Right lobe of liver (tissue), 4 donors: ENCODE data around the gene SLC38A2.

Experiments used
- CTCF ChIP-seq, 4 donors: fragments of 200-600 bp in 3 of 4; fragments of 450-650 bp in 1 of 4; IDR thresholded peaks; one replicate each; pipeline versions ENCODE4 v1.5.1 to v1.8.0; 2016 to 2022; ENCODE audit warnings: antibody characterized with exemption in 4 of 4, mild to moderate bottlenecking in 2 of 4
- POLR2A ChIP-seq: fragments of 450-650 bp; IDR thresholded peaks from one replicate; pipeline ENCODE4 v1.6.1; 2017; ENCODE audit warnings: antibody characterized with exemption, mild to moderate bottlenecking
- donor health status: DM: no; HTN: no; CAD: no.
- donor health status: DM: no; HTN: no; CAD: no.
- donor health status: DM: no; HTN: yes; CAD: no.

- TF ChIP-seq CTCF (IDR thresholded peaks at IDR 0.05) (no peak), POLR2A (no peak)
Observed at GRCh38 chr12:46409974-46410373, 37.4 kb upstream of the SLC38A2 start.
